HG03520 (cell line): ENCODE measurements around the gene BEGAIN.
"Not testable (repeated sequence)": the region's sequence is repeated elsewhere in the genome, so short reads cannot be mapped to it uniquely, and the experiment has no call there.

Experiments
- ATAC-seq: cut with Tn5 transposase; IDR thresholded peaks from one replicate; pipeline ENCODE4 v1.9.1; 2021; ENCODE audit warnings: mild to moderate bottlenecking, moderate library complexity; ENCODE audit not compliant: unreplicated experiment

Gene BEGAIN

DNA sequence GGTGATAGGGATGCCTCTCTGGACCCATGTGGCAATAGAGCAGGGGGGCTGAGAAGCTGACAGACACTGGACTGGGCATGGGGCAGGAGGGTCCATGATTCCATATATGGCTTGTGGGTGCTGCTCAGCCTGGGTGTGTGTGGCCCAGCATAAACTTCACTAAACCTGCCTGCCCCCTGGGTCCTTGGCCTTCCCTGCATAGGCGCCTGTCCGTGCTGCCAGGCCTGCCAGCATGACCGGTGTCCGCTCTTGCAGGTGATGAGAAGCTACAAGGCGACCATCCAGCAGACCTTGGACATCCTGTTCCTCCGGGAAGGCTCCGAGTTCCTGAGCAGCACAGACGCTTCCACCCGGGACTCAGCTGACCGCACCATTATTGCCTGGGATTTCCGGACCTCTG is 61.6 kb downstream of the BEGAIN start:
- no peak for ATAC-seq

DNA sequence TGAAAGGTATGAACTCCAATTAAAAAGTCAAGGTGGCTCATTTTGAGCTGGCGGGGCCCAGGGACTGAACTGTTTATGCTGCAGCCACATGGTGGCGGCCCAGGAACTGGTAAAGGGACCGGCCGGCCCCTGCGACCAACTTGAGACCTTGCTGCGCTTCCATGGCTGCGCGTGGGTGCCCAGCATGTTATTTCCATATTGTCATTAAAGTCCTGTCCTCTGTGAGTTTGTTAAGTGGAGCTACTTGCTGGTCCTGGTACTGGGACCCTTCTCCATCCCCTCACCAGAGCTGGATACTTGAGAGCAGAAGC is 62.3 kb downstream of the BEGAIN start:
- ATAC-seq: no peak

DNA sequence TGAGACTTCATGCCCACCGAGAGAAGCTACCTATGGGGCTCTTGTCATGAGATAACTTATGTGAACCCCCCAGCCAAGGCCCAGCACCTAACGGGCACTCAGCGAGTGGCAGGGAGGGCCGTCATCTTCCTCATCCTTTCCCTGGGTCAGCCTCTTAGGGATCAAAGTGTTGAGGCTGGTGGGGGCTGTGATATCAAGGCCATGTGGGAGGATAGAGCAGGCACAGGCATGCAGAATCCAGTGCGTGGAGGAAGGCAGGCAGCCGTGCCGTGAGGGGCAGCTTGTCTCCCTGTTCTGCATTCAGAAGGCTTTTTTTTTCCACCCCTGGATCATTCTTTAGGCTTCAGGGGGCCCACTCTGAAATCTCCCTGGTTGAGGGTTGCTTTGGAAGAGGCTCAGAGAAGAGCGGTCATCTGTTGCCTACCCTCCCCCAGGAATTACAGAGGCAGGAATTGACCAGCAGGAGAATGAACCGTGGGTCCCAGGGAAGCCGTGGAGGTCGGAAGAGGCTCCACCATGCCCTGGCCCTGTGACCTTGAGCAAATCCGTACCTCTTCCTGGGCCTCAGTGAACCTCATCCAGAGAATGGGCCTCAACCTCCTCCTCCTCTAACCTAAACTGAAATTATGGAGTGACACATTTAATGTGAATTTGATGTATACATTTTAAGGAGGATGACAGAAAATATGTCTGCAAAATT is 62.8 kb downstream of the BEGAIN start:
- no peak for ATAC-seq

DNA sequence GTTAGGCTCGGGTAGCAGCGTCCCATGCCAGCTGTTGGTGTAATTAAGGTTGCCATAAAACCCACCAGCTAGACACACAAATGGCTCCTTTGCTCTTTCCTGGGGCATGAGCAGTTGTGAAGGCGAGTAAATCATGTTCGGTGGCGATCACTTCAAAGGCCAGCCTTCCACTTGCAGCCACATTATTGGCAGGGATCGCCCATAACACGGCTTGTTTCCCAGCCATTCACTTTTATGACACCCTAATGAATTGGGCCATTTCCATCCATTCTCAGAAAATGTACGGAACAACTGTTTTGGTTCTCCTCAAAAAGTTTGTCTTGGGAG is 63.4 kb downstream of the BEGAIN start:
- no peak for ATAC-seq

DNA sequence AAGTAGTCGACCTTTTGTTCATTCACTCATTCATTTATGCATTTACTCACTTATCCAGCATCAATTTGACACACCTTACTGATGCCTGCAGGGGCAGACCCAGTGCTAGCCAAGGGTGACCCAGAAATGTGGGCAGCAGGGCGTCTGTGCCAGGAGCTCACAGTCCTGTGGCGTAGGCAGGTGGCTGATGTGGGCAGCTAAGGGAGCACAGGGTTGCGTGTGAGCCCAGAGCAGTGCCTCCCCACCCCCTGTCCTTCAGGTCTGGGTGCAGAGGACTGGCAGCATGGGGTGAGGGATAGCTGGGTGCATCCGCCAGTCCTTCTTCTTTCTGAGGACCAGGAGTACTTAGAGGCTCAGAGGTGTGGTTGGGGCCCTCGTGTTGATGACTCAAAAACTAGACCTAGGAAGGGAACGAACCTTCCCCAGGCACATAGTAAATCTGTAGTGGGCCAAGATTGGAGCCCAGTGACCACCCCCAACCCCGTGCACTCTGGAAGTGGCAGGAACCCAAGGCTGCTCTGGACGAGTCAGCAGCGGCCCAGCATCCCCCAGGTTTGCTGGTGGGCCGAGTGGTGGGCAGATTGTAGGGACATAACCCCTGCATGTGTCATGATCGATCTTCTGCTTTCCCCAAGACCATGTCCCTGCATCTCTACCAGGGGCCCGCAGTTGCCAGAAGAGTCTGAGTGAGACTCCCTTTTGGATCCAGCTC is 63.9 kb downstream of the BEGAIN start:
- ATAC-seq: no peak

DNA sequence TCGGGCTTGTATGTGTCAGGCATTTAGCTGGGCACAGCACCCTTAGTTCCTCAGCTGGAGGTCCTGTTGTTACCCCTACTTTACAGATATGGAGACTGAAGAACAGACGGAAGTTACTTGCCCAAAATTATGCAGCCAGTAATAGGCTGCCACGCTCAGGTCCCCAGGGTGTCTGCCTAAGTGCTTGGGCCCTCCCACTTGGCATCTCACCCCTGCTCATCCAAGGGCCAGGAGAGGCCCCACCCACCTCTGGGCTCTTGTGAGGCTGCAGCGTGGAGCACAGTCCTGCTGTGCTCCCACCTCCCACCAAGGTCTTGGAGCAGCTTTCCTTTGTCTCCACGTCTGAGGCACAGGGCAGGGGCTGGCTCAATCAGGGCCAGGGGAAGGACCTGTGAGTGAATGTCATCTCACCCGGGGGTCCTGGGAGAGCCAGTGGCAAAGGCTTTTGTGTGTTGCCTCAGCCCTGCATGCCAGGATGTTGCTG is 64.6 kb downstream of the BEGAIN start:
- ATAC-seq: no peak

DNA sequence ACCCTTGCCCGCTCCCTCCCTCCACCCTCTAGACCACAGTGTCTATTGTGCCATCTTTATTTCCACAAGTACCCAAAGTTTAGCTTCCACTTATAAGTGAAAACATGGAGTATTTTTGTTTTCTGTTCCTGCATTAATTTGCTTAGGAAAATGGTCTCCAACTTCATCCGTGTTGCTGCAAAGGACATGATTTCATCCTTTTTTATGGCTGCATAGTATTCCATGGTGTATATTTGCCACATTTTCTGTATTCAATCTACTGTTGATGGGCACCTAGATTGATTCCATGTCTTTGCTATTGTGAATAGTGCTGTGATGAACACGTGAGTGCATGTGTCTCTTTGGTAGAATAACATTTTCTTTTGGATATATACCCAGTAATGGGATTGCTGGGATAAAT is 81.2 kb downstream of the BEGAIN start:
- not testable (repeated sequence) for ATAC-seq

DNA sequence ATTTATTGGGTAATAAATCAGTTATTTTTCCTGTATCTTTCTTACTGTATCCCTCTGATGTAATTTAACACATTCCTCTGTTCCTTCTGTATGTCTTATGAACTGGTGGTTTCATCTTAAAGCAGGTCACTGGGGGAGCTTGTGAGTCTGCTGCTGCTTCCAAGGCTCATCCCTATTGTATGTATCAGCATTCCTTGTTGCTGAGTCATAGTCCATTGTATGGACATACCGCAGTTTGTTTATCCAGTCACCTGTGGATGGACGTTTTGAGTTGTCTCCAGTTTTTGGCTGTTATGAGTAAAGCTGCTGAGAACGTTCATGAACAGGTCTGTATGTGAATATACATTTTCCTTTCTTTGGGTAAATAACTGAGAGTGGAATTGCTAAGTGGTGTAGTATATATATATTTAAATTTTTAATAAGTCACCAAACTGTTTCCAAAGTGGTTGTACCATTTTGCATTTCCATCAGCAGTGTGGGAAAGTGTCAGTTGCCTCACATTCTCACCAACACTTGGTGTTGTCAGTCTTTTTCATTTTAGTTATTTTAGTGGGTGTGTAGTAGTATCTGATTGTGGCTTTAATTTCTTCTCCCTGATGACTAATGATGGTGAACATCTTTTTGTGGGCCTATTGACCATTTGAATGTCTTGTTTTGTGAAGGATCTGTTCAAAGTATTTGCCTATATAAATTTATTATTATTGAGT is 82.7 kb downstream of the BEGAIN start:
- ATAC-seq: no peak

DNA sequence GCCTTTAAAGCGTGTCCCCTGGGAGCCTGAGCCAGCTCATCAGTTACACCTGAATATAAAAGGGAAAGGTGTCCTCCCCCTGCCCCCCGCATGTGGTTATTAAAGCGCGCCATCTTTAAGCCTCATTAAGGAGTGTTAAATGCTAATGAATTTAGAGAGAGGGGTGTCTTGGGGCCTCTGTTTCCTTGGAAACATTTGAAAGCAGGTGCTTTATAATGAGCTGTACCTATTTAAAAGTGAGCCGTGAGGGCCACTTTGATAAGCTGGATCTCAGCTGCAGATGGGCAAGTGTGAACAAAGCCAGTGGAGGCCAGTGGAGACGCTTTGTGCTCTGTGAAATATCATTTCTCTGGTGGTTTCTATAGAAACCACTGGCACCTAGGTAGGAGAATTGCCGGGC is 84.0 kb downstream of the BEGAIN start:
- ATAC-seq: no peak

DNA sequence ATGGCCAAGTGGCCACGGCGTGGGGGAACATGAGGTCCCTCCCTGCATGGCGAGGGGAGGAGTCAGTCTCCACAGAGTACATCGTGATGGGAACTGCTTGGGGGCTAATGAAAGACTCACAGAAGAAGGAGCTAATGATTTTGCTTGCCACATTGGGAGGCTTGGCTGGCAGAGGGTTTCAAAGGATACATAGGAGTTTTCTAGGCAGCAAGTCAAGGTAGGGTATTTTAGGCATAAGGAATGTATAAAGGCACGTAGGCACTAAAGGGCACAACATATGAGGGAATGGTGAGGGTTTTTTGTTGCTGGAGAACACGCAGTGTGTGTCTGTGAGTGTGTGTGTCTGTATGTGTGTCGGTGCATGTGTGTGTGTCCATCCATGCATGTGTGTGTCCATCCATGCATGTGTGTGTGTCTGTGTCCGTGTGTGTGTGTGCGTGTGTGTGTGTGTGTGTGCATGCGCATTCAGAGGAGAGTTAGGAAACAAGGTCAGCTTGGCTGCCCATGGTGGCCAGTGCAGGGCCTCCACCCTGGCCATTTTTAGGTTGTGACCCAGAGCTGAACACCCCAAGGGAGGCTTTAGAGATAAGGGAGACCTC is 84.5 kb downstream of the BEGAIN start:
- ATAC-seq: no peak

DNA sequence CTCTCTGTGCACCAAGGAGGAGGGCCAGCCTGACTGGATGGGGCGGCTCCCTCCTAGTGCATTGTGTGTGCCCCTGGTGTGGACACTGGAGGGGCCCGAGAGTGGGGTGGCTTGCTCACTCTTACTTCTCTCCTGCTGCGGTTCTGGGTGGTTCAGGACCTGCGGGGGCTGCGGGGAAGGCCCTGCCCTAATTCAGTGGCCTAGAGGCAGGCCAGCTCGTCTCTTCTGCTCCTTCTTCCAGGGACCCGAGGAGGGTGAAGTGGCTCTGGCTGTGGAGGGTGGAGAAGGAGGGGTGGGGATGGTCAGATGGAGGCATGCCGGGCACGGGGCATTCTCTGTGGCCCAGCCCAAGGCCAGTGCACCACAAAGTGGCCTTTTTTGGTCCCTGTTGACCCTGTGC is 87.1 kb downstream of the BEGAIN start:
- ATAC-seq: no peak

DNA sequence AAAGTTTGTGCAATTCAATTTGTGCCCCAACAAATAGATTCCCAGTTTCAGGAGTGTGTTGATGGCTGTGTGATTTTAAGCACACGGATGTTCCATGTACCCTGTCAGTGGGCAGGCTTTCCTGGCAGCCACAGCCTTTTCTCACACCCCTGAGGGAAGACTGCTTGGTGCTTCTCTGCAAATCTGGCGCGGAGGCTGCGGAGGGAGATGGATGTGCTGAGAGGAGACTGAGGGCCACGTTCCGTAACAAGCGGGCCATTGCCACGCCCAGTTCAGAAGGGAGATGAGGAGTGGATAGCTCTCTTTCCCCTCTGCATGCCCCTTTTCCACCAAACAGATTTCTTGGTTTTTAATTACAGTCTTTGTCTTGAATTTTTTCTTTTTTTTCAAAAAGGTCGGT is 89.1 kb downstream of the BEGAIN start:
- ATAC-seq: no peak

DNA sequence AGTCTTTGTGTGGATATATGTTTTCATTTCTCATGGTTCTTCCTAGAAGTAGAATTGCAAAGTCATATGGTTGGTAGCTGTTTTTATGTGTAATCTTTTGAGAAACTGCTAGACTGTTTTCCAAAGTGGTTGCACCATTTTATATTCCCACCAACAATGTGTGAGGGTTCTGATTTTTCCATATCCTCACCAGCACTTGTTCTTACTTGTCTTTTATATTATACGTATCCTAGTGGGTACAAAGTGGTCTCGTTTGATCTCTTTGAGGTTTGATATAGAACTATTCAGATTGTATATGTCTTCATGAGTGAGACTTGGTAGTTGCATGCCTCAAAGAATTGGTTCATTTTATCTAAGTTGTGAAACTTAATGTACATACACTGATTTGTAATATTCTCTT is 91.3 kb downstream of the BEGAIN start:
- no peak for ATAC-seq

DNA sequence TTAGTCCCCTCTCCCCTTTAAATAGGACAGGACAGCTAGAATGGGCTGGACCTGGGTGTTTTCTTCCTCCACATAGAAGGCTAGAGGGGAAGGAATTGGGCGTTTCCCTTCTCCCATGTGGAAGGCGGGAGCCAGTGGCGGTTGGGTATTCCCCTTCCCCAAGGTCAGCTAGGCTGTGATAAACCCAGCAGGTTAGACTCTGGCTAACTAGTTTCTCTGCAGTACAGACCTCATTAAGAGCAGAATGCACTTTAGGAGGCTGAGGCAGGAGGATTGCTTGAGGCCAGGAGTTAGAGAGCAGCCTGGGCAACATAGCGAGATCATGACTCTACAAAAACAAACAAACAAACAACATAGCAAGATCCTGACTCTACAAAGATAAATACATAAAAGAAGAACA is 92.6 kb downstream of the BEGAIN start:
- ATAC-seq: no peak

DNA sequence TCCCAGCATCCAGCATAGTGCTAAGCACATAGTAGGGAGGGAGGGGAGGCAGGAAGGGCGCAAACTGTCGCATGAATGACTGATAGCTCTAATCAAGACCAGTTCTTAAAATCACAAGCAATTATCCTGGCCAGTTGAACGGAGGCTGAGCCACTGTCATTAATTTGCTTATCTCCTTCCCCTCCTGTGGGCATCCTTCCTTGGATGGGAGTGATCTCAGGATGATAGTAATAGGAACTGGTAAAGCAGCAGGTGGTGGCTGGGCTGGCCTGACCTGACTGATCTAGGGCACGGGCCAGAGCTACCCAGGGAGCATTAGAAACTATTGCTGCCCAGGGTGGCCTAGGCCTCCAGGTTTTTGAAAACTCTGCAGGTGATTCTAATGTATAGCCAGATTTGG is 97.0 kb downstream of the BEGAIN start:
- no peak for ATAC-seq

DNA sequence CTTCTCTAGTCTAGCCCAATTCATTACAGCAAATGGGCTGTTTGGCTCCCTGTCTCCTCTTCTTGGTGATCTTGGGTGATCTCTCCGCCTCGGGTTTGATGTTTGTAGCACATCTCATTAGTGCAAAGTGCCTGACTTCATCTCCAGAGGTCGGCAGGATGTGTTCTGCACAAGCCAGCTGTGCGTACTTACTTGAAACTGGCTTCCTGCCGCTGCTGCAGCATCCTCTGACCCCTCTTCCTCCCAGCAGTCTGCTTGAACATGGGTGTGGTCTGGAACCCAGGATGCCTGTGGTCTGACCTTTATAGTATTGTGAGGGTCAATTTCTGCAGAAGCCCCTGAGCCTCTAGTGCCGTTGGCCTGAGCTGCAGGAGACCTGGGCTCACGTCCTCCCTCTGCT is 99.2 kb downstream of the BEGAIN start:
- no peak for ATAC-seq

DNA sequence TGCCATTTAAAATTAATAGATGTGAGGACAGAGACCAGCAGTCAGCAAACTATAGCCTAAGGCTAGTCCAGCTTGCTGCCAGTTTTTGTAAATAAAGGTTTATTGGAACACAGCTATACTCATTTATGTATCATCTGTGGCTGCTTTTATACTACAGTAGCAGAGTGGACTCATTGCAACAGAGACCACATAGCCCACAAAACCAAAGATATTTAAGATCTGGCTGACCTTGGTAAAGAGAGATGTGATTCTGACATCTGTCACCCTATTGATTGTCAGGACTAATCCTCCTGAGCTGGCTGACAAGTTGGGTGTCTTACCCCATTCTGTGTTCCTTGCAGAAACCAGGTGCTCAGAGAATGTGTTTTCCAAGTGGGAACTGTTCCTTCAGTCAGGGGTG is 99.9 kb downstream of the BEGAIN start:
- ATAC-seq: no peak
